MM.1S (cell line): ENCODE data around the gene ZNF470.

Experiments
- CTCF ChIP-seq: fragments of 300-600 bp; sonication (generic); IDR thresholded peaks from 2 replicates; pipeline ENCODE4 v1.5.1; 2016; ENCODE audit warnings: antibody characterized with exemption, low read length, mixed read lengths
- EZH2 ChIP-seq: fragments of 300-600 bp; sonication (generic); optimal IDR thresholded peaks from 2 replicates; pipeline ENCODE3; 2017; ENCODE audit warnings: low read depth, mild to moderate bottlenecking, antibody characterized with exemption, low read length, mixed read lengths
- EZH2phosphoT487 ChIP-seq: fragments of 300-600 bp; sonication (generic); IDR thresholded peaks from 2 replicates; pipeline ENCODE4 v1.6.1; 2018; ENCODE audit warnings: antibody characterized with exemption, low read length

GRCh38 chr19:56594446-56594782 is 27.1 kb downstream of the ZNF470 start:
- no peak for TF ChIP-seq CTCF
- TF ChIP-seq EZH2phosphoT487, result no peak
- no peak for TF ChIP-seq EZH2
